ENCODE measurements around the gene ENDOU. TPM values are rescaled to one million over a fixed set of nuclear protein-coding genes. Genes with fewer than 3 reads are reported as not detected.

The ENDOU gene
- total and polyA plus RNA-seq, 9 donors: 0.69 to 3.6 (median 1.4) TPM

GRCh38 chr12:47772738-47773061, 47.4 kb upstream of the ENDOU start:
- intact Hi-C loops (cut with DNase I): no loop called here
- peak overlapping the region in 1 of 2 donors; percentile 76 for H3K27ac ChIP-seq
- peak overlapping the region; percentile 61 for H3K4me3 ChIP-seq
- no peaks in the 10 kb centered on the region for H3K9me3 ChIP-seq
- H3K4me1 ChIP-seq (ENCODE audit: insufficient read depth): peaks cover 37% of the 10 kb centered on the region
- TF ChIP-seq EP300 (IDR thresholded peaks at IDR 0.05) (no peak), POLR2A (IDR thresholded peaks at IDR 0.05) (no peak), CTCF (IDR thresholded peaks at IDR 0.05) (no peak)
- H3K27me3 ChIP-seq: no peaks in the 10 kb centered on the region
- no peaks in the 10 kb centered on the region for H3K36me3 ChIP-seq
- DNase-seq: no peak
- WGBS, 3 donors: 10 to 14% (median 12%) methylated on average over 17 of the region's 17 CpGs

GRCh38 chr12:47772094-47772660, 46.9 kb upstream of the ENDOU start:
- intact Hi-C loops (cut with DNase I): no loop called here
- no peaks in the 10 kb centered on the region for H3K36me3 ChIP-seq
- peak overlapping the region; percentile 61 for H3K4me3 ChIP-seq
- 82 to 85% (median 85%) methylated on average over 13 of the region's 13 CpGs for WGBS, 3 donors
- peaks cover 37% of the 10 kb centered on the region for H3K4me1 ChIP-seq (ENCODE audit: insufficient read depth)
- TF ChIP-seq POLR2A (IDR thresholded peaks at IDR 0.05): no peak
- TF ChIP-seq CTCF (IDR thresholded peaks at IDR 0.05): no peak
- no peak for TF ChIP-seq EP300 (IDR thresholded peaks at IDR 0.05)
- H3K9me3 ChIP-seq: no peaks in the 10 kb centered on the region
- H3K27me3 ChIP-seq: no peaks in the 10 kb centered on the region
- no peak for DNase-seq
- no peak overlapping the region for H3K27ac ChIP-seq

- intact Hi-C loops (cut with DNase I): no loop called here
- no peaks in the 10 kb centered on the region for H3K9me3 ChIP-seq
- TF ChIP-seq EP300 (IDR thresholded peaks at IDR 0.05): no peak
- no peak for TF ChIP-seq POLR2A (IDR thresholded peaks at IDR 0.05)
- no peak for TF ChIP-seq CTCF (IDR thresholded peaks at IDR 0.05)
- H3K36me3 ChIP-seq: no peaks in the 10 kb centered on the region
- no peaks in the 10 kb centered on the region for H3K27me3 ChIP-seq
- peaks cover 30% of the 10 kb centered on the region for H3K4me1 ChIP-seq (ENCODE audit: insufficient read depth)
- H3K27ac ChIP-seq: no peak overlapping the region
- no peak overlapping the region for H3K4me3 ChIP-seq
- DNase-seq: no peak
- 91 to 94% (median 92%) methylated on average over 6 of the region's 6 CpGs for WGBS, 3 donors
Observed at GRCh38 chr12:47771304-47771703, 46.0 kb upstream of the ENDOU start.

- intact Hi-C loops (cut with DNase I): no loop called here
- Histone ChIP-seq H3K4me1 (ENCODE audit: insufficient read depth) (peaks cover 21% of the 10 kb centered on the region), H3K9me3 (no peaks in the 10 kb centered on the region), H3K27me3 (no peaks in the 10 kb centered on the region), H3K27ac (peak overlapping the region in 1 of 2 donors; percentile 41), H3K36me3 (no peaks in the 10 kb centered on the region), H3K4me3 (no peak overlapping the region)
- TF ChIP-seq POLR2A (IDR thresholded peaks at IDR 0.05): no peak
- TF ChIP-seq CTCF (IDR thresholded peaks at IDR 0.05): no peak
- peak; percentile 12 for TF ChIP-seq EP300 (IDR thresholded peaks at IDR 0.05)
- WGBS, 3 donors: 46 to 57% (median 50%) methylated on average over 3 of the region's 3 CpGs
- DNase-seq: no peak
Observed at GRCh38 chr12:47770086-47770726, 44.9 kb upstream of the ENDOU start.

Data from ovary (tissue), 9 donors.